GM12878 (cell line): ENCODE results near the gene SLC25A42. TPM values are rescaled to one million over a fixed set of nuclear protein-coding genes. Genes with fewer than 3 reads are reported as not detected.

Source experiments
- ATAC-seq: fragments of 200-7000 bp; cut with Tn5 transposase; 3 replicates; pipeline ENCODE4 v1.9.1; 2020; ENCODE audit warnings: mild to moderate bottlenecking, moderate library complexity
- BruUV-seq: library from RNA; stranded (reverse); fragments of 400-500 nt; replicated peaks from 2 replicates; lab custom pipeline; 2021; lab: Mats Ljungman, UMichigan
- CTCF ChIA-PET: fragments of 300-600 bp; sonication (Branson Sonifier 250); formaldehyde crosslinking; extraction: SDS; loops from one replicate; lab custom pipeline; 2021; ENCODE audit warnings: inconsistent platforms; lab: Yijun Ruan, JAX
- POLR2A ChIA-PET: fragments of 350-600 bp; formaldehyde crosslinking; extraction: SDS; loops from one replicate; lab custom pipeline; 2021; ENCODE audit warnings: inconsistent platforms; lab: Charles Lee
- RAD21 ChIA-PET: fragments of 300-600 bp; sonication (Branson Sonifier 250); formaldehyde crosslinking; loops from one replicate; lab custom pipeline; 2023; ENCODE audit warnings: antibody characterized with exemption; ENCODE audit not compliant: unreplicated experiment; lab: Charles Lee
- SMC1A ChIA-PET: fragments of 300-600 bp; sonication (Branson Sonifier 250); formaldehyde crosslinking; loops from one replicate; lab custom pipeline; 2023; ENCODE audit not compliant: unreplicated experiment, uncharacterized antibody; lab: Charles Lee
- DNase-seq: peaks from one replicate; pipeline ENCODE4 v3.0.0-alpha.2; 2011; ENCODE audit warnings: low read depth, low spot score
- FAIRE-seq: peaks from 3 replicates; lab custom pipeline; 2011; peaks lifted over from hg19 to GRCh38; lab: Jason Lieb, UNC
- H2AFZ ChIP-seq: 2 replicates; pipeline ENCODE4 v1.6.0; 2011; ENCODE audit warnings: low read depth, low read length, control low read depth; ENCODE audit not compliant: control insufficient read depth
- H3K27ac ChIP-seq: 2 replicates; pipeline ENCODE4 v1.5.1; 2011; ENCODE audit warnings: control low read depth; ENCODE audit not compliant: control insufficient read depth, insufficient read depth
- H3K27me3 ChIP-seq, 2 experiments: replicated peaks in 1 of 2; 2 replicates each; pipeline versions ENCODE4 v1.6.0 to v1.6.1; 2011; ENCODE audit warnings: low read length in 1 of 2; ENCODE audit not compliant: control insufficient read depth in 2 of 2, insufficient read depth in 2 of 2
- H3K36me3 ChIP-seq, 2 experiments: 2 replicates each; pipeline ENCODE4 v1.5.1; 2011; ENCODE audit warnings: low read length in 1 of 2; ENCODE audit not compliant: control insufficient read depth in 2 of 2, insufficient read depth in 2 of 2
- H3K4me1 ChIP-seq: 2 replicates; pipeline ENCODE4 v1.6.1; 2011; ENCODE audit warnings: mild to moderate bottlenecking, low read length, moderate library complexity, mixed read lengths; ENCODE audit not compliant: control insufficient read depth, insufficient read depth
- H3K4me2 ChIP-seq: 2 replicates; pipeline ENCODE4 v1.6.0; 2011; ENCODE audit warnings: control low read depth; ENCODE audit not compliant: control insufficient read depth, insufficient read depth
- H3K4me3 ChIP-seq: fragments of 200-600 bp; sonication (generic); 2 replicates; pipeline ENCODE4 v1.5.1; 2016
- H3K79me2 ChIP-seq: 2 replicates; pipeline ENCODE4 v1.6.0; 2011; ENCODE audit warnings: low read length; ENCODE audit not compliant: control insufficient read depth, insufficient read depth
- H3K9ac ChIP-seq: 2 replicates; pipeline ENCODE4 v1.8.0; 2011; ENCODE audit warnings: low read length, control low read depth, mixed read lengths; ENCODE audit not compliant: control insufficient read depth, insufficient read depth
- H3K9me3 ChIP-seq: replicated peaks from 3 replicates; pipeline ENCODE4 v1.5.1; 2011; ENCODE audit warnings: mild to moderate bottlenecking, low read length; ENCODE audit not compliant: control insufficient read depth, insufficient read depth
- H4K20me1 ChIP-seq: 2 replicates; pipeline ENCODE4 v1.6.0; 2011; ENCODE audit not compliant: control insufficient read depth, insufficient read depth
- BRCA1 ChIP-seq: IDR thresholded peaks from 2 replicates; pipeline ENCODE4 v1.6.1; 2011; ENCODE audit warnings: low read depth, low read length, improper control_type of control experiment
- CBX3 ChIP-seq: fragments of 200-600 bp; sonication (generic); IDR thresholded peaks from 2 replicates; pipeline ENCODE4 v1.6.1; 2016; ENCODE audit warnings: low read depth, borderline replicate concordance
- WGBS: methylation state at CpG from one replicate; pipeline ENCODE4 v1.1.6; 2016; ENCODE audit warnings: low lambda C conversion rate; ENCODE audit not compliant: insufficient replicate concordance, insufficient coverage; ENCODE audit errors: missing lambda C conversion rate; 5-methylcytosine and 5-hydroxymethylcytosine counted together
- in situ Hi-C: fragments of 300-500 bp; cut with MboI; formaldehyde crosslinking; loops from 9 replicates; pipeline ENCODE4 v1.14.3; 2018; ENCODE audit warnings: mixed read lengths
- intact Hi-C: fragments of 100-400 bp; cut with micrococcal nuclease; formaldehyde crosslinking; loops from one replicate; pipeline ENCODE4 v1.14.2; 2022; ENCODE audit not compliant: unreplicated experiment
- polyA plus RNA-seq, 11 experiments: library from polyadenylated mRNA; depleted of rRNA in 4 of 11; unstranded in 6 of 11; stranded (reverse) in 5 of 11; fragments of >200 nt; fragmentation: Nextera tagmentation in 4 of 11; fragmentation: Illumina TruSeq in 1 of 11; extraction: Ambion mirVana in 4 of 11; extraction: Trizol in 1 of 11; gene quantifications; 1 replicate in 1 of 11; 2 replicates in 10 of 11; pipeline versions ENCODE4 v1.2.1 to v1.2.3, GENCODE V29; 2011 to 2016; ENCODE audit warnings: inconsistent platforms in 2 of 11, missing spikeins in 2 of 11, low read depth in 1 of 11
- total RNA-seq, 4 experiments: library from RNA; depleted of rRNA in 3 of 4; stranded (reverse); fragments of >200 nt in 3 of 4; fragmentation: Illumina TruSeq in 1 of 4; extraction: Trizol in 1 of 4; gene quantifications; 2 replicates each; pipeline versions ENCODE4 v1.2.1 to v1.2.3, GENCODE V29; 2013 to 2021
- TF ChIP-seq, protein P1 (sequence below): fragments of 450-650 bp; formaldehyde crosslinking; IDR thresholded peaks from 2 replicates; pipeline ENCODE4 v1.4.0; 2020; ENCODE audit warnings: mild to moderate bottlenecking, moderate library complexity

SLC25A42 gene
- total and polyA plus RNA-seq, 10 of the 15 experiments (the other 5 are each of a cell fraction or from before 2014, with no cell fraction given), result 0.24 to 19.2 (median 9.6) TPM

DNA sequence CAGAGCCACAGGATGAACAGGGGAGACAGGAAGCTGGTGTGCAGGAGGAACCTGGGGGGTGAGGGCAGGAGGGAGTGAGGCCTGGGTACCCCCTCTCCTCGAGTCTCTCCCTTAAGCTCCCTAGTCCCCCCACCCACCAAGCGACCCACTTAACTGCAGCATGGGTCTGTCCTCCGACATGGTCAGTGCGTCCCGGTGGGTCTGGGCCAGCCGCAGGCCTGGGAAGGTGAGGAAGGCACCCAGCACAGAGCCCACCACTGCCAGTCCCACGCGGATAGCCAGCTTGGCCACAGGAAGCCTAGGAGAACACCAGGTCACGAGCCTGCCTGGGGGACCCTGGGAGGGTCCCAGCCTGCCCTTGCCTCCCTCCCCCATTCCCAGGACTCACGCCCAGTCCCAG lies 57.6 kb downstream of the SLC25A42 start:
- CTCF ChIA-PET, result no interaction called here
- FAIRE-seq, result no peak

More for the DNA sequence above, 57.6 kb downstream of the SLC25A42 start:
- H3K4me2 ChIP-seq, result no peak overlapping the region
- no peak overlapping the region for H3K27ac ChIP-seq
- H3K4me1 ChIP-seq, result no peaks in the 10 kb centered on the region
- H3K36me3 ChIP-seq, result peaks cover 0 to 2% of the 10 kb centered on the region in 2 experiments; a peak in 1 of 4 replicates
- SMC1A ChIA-PET, result no interaction called here
- RAD21 ChIA-PET, result no interaction called here
- H3K9me3 ChIP-seq, result no peaks in the 10 kb centered on the region
- TF ChIP-seq CBX3 (no peak), BRCA1 (no peak)
- TF ChIP-seq, protein P1, sequence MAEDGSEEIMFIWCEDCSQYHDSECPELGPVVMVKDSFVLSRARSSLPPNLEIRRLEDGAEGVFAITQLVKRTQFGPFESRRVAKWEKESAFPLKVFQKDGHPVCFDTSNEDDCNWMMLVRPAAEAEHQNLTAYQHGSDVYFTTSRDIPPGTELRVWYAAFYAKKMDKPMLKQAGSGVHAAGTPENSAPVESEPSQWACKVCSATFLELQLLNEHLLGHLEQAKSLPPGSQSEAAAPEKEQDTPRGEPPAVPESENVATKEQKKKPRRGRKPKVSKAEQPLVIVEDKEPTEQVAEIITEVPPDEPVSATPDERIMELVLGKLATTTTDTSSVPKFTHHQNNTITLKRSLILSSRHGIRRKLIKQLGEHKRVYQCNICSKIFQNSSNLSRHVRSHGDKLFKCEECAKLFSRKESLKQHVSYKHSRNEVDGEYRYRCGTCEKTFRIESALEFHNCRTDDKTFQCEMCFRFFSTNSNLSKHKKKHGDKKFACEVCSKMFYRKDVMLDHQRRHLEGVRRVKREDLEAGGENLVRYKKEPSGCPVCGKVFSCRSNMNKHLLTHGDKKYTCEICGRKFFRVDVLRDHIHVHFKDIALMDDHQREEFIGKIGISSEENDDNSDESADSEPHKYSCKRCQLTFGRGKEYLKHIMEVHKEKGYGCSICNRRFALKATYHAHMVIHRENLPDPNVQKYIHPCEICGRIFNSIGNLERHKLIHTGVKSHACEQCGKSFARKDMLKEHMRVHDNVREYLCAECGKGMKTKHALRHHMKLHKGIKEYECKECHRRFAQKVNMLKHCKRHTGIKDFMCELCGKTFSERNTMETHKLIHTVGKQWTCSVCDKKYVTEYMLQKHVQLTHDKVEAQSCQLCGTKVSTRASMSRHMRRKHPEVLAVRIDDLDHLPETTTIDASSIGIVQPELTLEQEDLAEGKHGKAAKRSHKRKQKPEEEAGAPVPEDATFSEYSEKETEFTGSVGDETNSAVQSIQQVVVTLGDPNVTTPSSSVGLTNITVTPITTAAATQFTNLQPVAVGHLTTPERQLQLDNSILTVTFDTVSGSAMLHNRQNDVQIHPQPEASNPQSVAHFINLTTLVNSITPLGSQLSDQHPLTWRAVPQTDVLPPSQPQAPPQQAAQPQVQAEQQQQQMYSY (CRISPR knock-in tag), result no peak
- ATAC-seq (no peak), DNase-seq (no peak)
- in situ Hi-C loops, result no loop called here
- WGBS, result 91% methylated on average over 10 of the region's 10 CpGs
- H3K4me3 ChIP-seq, result no peak overlapping the region
- intact Hi-C loops, result no loop called here
- H2AFZ ChIP-seq, result no peak overlapping the region
- no peaks in the 10 kb centered on the region for H4K20me1 ChIP-seq
- BruUV-seq, result no TSS peak
- POLR2A ChIA-PET, result no interaction called here
- no peaks in the 10 kb centered on the region for H3K79me2 ChIP-seq
- no peaks in the 10 kb centered on the region for H3K27me3 ChIP-seq
- no peak overlapping the region for H3K9ac ChIP-seq
